22Rv1 (cell line): ENCODE data around the gene OPRM1.

ENCODE experiments used
- H3K27ac ChIP-seq: fragments of 450-650 bp; 2 replicates; pipeline ENCODE4 v1.5.1; 2017
- CTCF ChIP-seq: fragments of 450-650 bp; IDR thresholded peaks from 2 replicates; pipeline ENCODE4 v1.5.1; 2017; ENCODE audit warnings: mild to moderate bottlenecking
- ZFX ChIP-seq: fragments of 450-650 bp; IDR thresholded peaks from 2 replicates; pipeline ENCODE4 v1.6.1; 2017; ENCODE audit warnings: antibody characterized with exemption, borderline replicate concordance

Gene OPRM1

DNA sequence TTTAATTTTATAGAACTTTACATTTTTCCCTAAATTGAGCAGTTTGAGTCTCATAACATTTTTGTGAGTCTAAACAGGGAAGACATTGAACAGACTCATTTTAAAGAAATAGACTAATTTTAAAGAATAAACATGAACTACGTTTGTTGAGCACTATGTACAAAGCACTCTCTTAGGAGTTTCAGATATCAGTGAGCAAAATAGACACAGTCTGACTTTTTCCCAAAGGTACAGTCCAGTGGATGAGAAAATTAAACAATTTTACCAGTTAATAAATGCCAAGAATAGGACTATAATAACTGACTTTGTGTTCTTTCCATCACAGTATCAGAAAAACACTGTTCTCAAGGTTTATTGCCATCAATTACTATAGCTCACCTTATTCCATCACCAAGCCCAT, 18.1 kb downstream of the OPRM1 start:
- no peak overlapping the region for H3K27ac ChIP-seq
- TF ChIP-seq ZFX (no peak), CTCF (no peak)

DNA sequence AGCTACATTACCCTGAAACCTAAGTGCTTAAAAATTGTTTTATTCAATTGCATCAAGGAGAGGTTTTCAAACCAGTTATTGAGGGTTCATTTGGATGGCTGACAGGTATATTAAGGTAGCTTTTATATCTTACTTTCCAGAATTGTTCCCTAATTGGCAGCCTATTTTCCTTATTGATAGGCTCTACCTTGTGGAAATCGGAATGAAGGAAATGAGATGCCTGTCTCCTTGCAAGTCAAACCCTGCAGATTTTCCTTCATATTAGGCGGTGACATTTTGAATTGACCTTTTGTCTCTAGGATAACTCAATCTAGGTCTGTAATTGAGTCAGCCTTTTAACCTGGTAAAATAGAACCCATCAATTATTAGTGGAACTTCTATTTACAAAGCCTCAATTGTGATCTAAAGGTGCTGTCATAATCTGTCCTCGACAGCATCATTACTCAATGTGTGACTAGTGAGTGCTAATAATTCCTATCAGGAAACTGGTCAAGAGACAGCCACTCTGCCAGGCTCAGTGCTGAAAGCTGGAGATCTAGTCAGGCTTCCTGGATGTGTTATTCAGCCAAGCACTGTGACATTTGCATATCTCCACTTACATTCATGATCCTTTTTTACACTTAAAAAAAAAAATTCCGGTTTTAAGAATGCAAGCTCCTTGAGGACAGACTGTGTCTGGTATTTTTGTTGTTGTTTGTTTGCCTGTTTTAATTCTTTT, 20.1 kb downstream of the OPRM1 start:
- TF ChIP-seq ZFX (no peak), CTCF (no peak)
- H3K27ac ChIP-seq: no peak overlapping the region

DNA sequence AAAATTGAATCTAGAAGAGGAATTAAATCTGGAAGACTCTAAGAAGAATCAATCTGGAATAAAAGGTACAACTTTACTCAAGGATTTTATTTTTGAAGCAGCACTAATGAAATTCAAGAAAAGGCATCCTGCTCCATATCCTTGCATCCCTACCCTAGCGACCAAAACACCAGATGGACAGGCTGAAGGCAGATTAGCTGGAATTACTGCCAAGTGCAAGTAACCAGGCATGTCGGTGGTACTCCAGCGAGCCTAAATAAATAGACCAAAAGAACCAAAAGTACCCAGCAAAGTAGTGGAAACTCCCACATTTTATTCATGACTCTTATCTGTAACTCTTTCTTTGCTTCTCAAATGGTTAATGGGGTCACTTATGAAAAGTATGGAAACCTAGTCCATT, 21.0 kb downstream of the OPRM1 start:
- TF ChIP-seq ZFX (no peak), CTCF (no peak)
- H3K27ac ChIP-seq: no peak overlapping the region

DNA sequence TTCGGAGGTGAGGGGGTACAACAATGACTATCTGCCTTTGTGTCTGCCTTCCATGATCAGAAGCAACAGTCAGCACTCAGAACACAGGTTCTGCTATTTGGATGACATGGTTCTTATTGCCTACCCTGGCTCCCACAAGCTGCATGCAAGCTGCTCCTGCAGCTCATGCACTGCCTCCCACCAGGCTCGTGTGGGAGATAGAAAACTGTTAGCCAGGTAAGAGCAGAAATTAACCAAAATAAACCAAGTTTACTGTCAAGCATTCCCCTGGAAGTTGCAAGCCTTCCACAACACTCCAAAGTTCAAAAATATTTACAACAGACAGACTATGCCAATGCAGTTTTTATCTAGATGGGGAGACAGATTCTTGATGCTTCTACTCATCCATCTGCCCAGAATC, 31.0 kb downstream of the OPRM1 start:
- TF ChIP-seq CTCF (no peak), ZFX (no peak)
- H3K27ac ChIP-seq: no peak overlapping the region

GRCh38 chr6:154070657-154071056, 31.6 kb downstream of the OPRM1 start:
- TF ChIP-seq CTCF (no peak), ZFX (no peak)
- no peak overlapping the region for H3K27ac ChIP-seq

DNA sequence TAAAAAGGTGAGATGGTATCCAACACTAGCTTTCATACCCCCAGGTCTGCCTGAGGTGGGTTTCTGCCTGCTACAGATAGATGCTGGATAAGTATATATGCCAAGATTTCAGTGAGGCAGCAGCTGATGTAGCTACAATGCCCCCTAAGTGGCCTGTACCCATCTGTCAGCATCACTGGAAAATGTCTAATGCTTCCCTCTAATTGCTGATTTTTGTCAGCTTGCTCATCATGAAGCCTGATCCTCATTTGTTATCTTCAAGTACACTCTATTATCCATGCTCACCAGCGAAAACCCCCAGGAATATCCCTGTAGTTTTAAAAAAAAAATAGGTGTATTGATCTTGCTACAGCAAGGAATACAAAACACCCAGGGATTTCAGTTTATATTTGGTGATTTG, 32.2 kb downstream of the OPRM1 start:
- no peak overlapping the region for H3K27ac ChIP-seq

More for the DNA sequence above, 32.2 kb downstream of the OPRM1 start:
- TF ChIP-seq ZFX (no peak), CTCF (no peak)
